Measurements from ENCODE around the gene GPC5. TPM values are rescaled to one million over a fixed set of nuclear protein-coding genes. Genes with fewer than 3 reads are reported as not detected.
"Not testable (repeated sequence)": the region's sequence is repeated elsewhere in the genome, so short reads cannot be mapped to it uniquely, and the experiment has no call there.

GPC5 gene
- total RNA-seq, 1 donor from 2014 or later = 2.2 TPM

GRCh38 chr13:91781982-91782691, 383.7 kb downstream of the GPC5 start:
- DNase-seq = not testable (repeated sequence)

GRCh38 chr13:91785431-91786119, 387.2 kb downstream of the GPC5 start:
- no peak for DNase-seq

GRCh38 chr13:91792054-91792453, 393.6 kb downstream of the GPC5 start:
- no peak for DNase-seq

- DNase-seq = no peak
Observed at GRCh38 chr13:91797567-91797966, 399.1 kb downstream of the GPC5 start.

GRCh38 chr13:91798338-91798737, 399.9 kb downstream of the GPC5 start:
- DNase-seq = not testable (repeated sequence)

GRCh38 chr13:91801772-91802171, 403.4 kb downstream of the GPC5 start:
- DNase-seq = not testable (repeated sequence)

GRCh38 chr13:91802957-91803356, 404.5 kb downstream of the GPC5 start:
- no peak for DNase-seq

- DNase-seq = no peak
Observed at GRCh38 chr13:91804724-91805123, 406.3 kb downstream of the GPC5 start.

GRCh38 chr13:91805605-91806004, 407.2 kb downstream of the GPC5 start:
- DNase-seq = no peak

- no peak for DNase-seq
Observed at GRCh38 chr13:91809161-91809560, 410.7 kb downstream of the GPC5 start.

GRCh38 chr13:91813253-91813652, 414.8 kb downstream of the GPC5 start:
- no peak for DNase-seq

- no peak for DNase-seq
Observed at GRCh38 chr13:91816263-91816807, 417.9 kb downstream of the GPC5 start.

- DNase-seq = no peak
Observed at GRCh38 chr13:91817250-91817649, 418.8 kb downstream of the GPC5 start.

- DNase-seq = no peak
Observed at GRCh38 chr13:91824416-91824815, 426.0 kb downstream of the GPC5 start.

GRCh38 chr13:91825516-91825915, 427.1 kb downstream of the GPC5 start:
- no peak for DNase-seq

GRCh38 chr13:91836553-91836952, 438.1 kb downstream of the GPC5 start:
- no peak for DNase-seq

GRCh38 chr13:91845612-91846011, 447.2 kb downstream of the GPC5 start:
- no peak for DNase-seq

GRCh38 chr13:91863699-91864098, 465.3 kb downstream of the GPC5 start:
- no peak for DNase-seq

GRCh38 chr13:91868351-91868750, 469.9 kb downstream of the GPC5 start:
- DNase-seq = no peak

- no peak for DNase-seq
Observed at GRCh38 chr13:91878491-91878890, 480.1 kb downstream of the GPC5 start.

GRCh38 chr13:91879360-91879759, 480.9 kb downstream of the GPC5 start:
- no peak for DNase-seq

- DNase-seq = no peak
Observed at GRCh38 chr13:91882918-91883317, 484.5 kb downstream of the GPC5 start.

- no peak for DNase-seq
Observed at GRCh38 chr13:91889641-91890040, 491.2 kb downstream of the GPC5 start.

- peak; percentile 56 for DNase-seq
Observed at GRCh38 chr13:91891141-91891540, 492.7 kb downstream of the GPC5 start.
